Heart right ventricle (tissue), 16 donors: ENCODE measurements around the gene TTC21A. TPM values are rescaled to one million over a fixed set of nuclear protein-coding genes. Genes with fewer than 3 reads are reported as not detected.
A peak's percentile ranks its signal among the peaks of the same experiment; 100 is the strongest.
"Not testable (repeated sequence)": the region's sequence is repeated elsewhere in the genome, so short reads cannot be mapped to it uniquely, and the experiment has no call there.

ENCODE experiments used
- ATAC-seq, 8 donors: fragments of 200-7000 bp; cut with Tn5 transposase; one replicate each; pipeline ENCODE4 v1.9.1; 2020; ENCODE audit warnings: mild to moderate bottlenecking in 8 of 8, moderate library complexity in 8 of 8, moderate number of reproducible peaks in 1 of 8
- DNase-seq, 2 donors: peaks; one replicate each; pipeline ENCODE4 v3.0.0-alpha.2; 2020
- H3K27ac ChIP-seq, 10 donors: fragments of 200-600 bp; sonication (generic) in 2 of 10; one replicate each; pipeline versions ENCODE4 v1.5.0 to v1.8.0; 2020 to 2022; ENCODE audit warnings: mild to moderate bottlenecking in 3 of 10
- H3K27me3 ChIP-seq, 7 donors: fragments of 200-600 bp; one replicate each; pipeline ENCODE4 v1.8.0; 2021 to 2022; ENCODE audit warnings: mild to moderate bottlenecking in 2 of 7
- H3K36me3 ChIP-seq, 9 donors: fragments of 200-600 bp; sonication (generic) in 1 of 9; one replicate each; pipeline versions ENCODE4 v1.5.0 to v1.8.0; 2020 to 2022; ENCODE audit warnings: mild to moderate bottlenecking in 2 of 9
- H3K4me1 ChIP-seq, 9 donors: fragments of 200-600 bp; sonication (generic) in 1 of 9; one replicate each; pipeline versions ENCODE4 v1.5.0 to v1.8.0; 2020 to 2022; ENCODE audit warnings: mild to moderate bottlenecking in 4 of 9
- H3K4me3 ChIP-seq, 10 donors: fragments of 200-600 bp; sonication (generic) in 2 of 10; one replicate each; pipeline versions ENCODE4 v1.5.0 to v1.8.0; 2020 to 2022; ENCODE audit warnings: mild to moderate bottlenecking in 7 of 10, moderate library complexity in 2 of 10
- H3K9me3 ChIP-seq, 11 donors: fragments of 200-600 bp in 10 of 11; sonication (generic) in 2 of 11; one replicate each; pipeline versions ENCODE4 v1.5.0 to v1.8.0; 2013 to 2022; ENCODE audit warnings: mild to moderate bottlenecking in 2 of 11, control low read depth in 1 of 11, moderate library complexity in 1 of 11
- CTCF ChIP-seq, 9 donors: fragments of 200-600 bp; sonication (generic) in 2 of 9; IDR thresholded peaks; one replicate each; pipeline versions ENCODE4 v1.5.0 to v1.8.0; 2021 to 2022; ENCODE audit warnings: antibody characterized with exemption in 9 of 9, mild to moderate bottlenecking in 5 of 9, moderate library complexity in 1 of 9
- WGBS, 2 donors: extraction: QIAGEN DNeasy Blood & Tissue Kit; methylation state at CpG; one replicate each; pipeline ENCODE4 v1.1.7; 2013; ENCODE audit warnings: inconsistent platforms in 1 of 2; 5-methylcytosine and 5-hydroxymethylcytosine counted together
- intact Hi-C, 10 donors: fragments of 100-400 bp; cut with DNase I; formaldehyde crosslinking; loops; one replicate each; pipeline versions ENCODE4 v1.11.1 to v1.14.2; 2022
- polyA plus RNA-seq, 2 donors: library from polyadenylated mRNA; stranded (reverse); fragments of 200-250 nt; gene quantifications; one replicate each; pipeline ENCODE4 v1.2.3, GENCODE V29; 2013
- total RNA-seq, 10 donors: library from RNA; stranded (reverse); fragmentation: NEBNext Ultra II Directional in 3 of 10; extraction: Animal tissue kit (Norgen Biotek cat#: 25700) in 3 of 10; gene quantifications; one replicate each; pipeline versions ENCODE4 v1.2.1 to v1.2.4, GENCODE V29; 2021 to 2023
- donor health status: Arrhythmogenic right ventricular cardiomyopathy.
- donor health status: ischemic (EF 13 %, LVEDD 7.1; RV severe dilation, severe dysfunction).
- donor health status: healthy with polysubstance abuse.
- donor health status: DM: no; HTN: yes; CAD: no.
- donor health status: DM: no; HTN: no; CAD: no.
- donor health status: ischemic (EF 25% LVEDD 6.9; RV normal size, moderate dysfunction).
- donor health status: ischemic (EF 25% LVEDD 5.7; RV mildly dilated, moderate dysfunction).
- donor health status: healthy.
- donor health status: DM: yes; HTN: yes; CAD: no.
- donor health status: Ischemic cardiomyopathy.
- donor health status: ischemic (EF 35%, LVEDD 5.7; RV mildly dilated, moderate dysfunction).
- donor health status: nonischemic (EF 11% LVEDD 7.7; RV severe dilation, severe dysfunction).
- donor health status: DM: yes; HTN: yes; CAD: no.
- donor health status: PGD.
- donor health status: ischemic (EF 29% LVEDD 5.4; RV normal size, mild dysfunction).
- donor health status: nonischemic (EF 23%, LVEDD 6.1; RV moderate dilation, normal function).

The TTC21A gene
- total and polyA plus RNA-seq, 12 donors = 0.80 to 7.5 (median 1.5) TPM

GRCh38 chr3:39166932-39167532 lies 59.6 kb downstream of the TTC21A start:
- peak in 3 of 8 donors; percentile 32 to 50 (median 39) for ATAC-seq
- Histone ChIP-seq H3K27ac (peak overlapping the region in 2 of 10 donors; percentile 59 to 72), H3K9me3 (peaks cover 0 to 4% (median 0%) of the 10 kb centered on the region in 11 donors)

GRCh38 chr3:39168156-39168780 lies 60.8 kb downstream of the TTC21A start:
- H3K27ac ChIP-seq = peak overlapping the region in 1 of 10 donors; percentile 72
- no peak for DNase-seq
- intact Hi-C loops = no loop called here
- WGBS, 2 donors = 85 to 88% methylated on average over 5 of the region's 5 CpGs
- peak in 1 of 8 donors; percentile 42 for ATAC-seq
- H3K4me1 ChIP-seq = peaks cover 0 to 47% (median 9%) of the 10 kb centered on the region in 9 donors
- H3K27me3 ChIP-seq = no peaks in the 10 kb centered on the region
- peaks cover 0 to 2% (median 0%) of the 10 kb centered on the region in 11 donors for H3K9me3 ChIP-seq
- no peak for TF ChIP-seq CTCF (IDR thresholded peaks at IDR 0.05)
- no peaks in the 10 kb centered on the region for H3K36me3 ChIP-seq
- H3K4me3 ChIP-seq = no peak overlapping the region

More at GRCh38 chr3:39166932-39167532, 59.6 kb downstream of the TTC21A start:
- Histone ChIP-seq H3K27me3 (no peaks in the 10 kb centered on the region), H3K4me1 (peaks cover 0 to 47% (median 9%) of the 10 kb centered on the region in 9 donors), H3K36me3 (no peaks in the 10 kb centered on the region), H3K4me3 (no peak overlapping the region)
- 47 to 52% methylated on average over 1 of the region's 1 CpG for WGBS, 2 donors
- no peak for TF ChIP-seq CTCF (IDR thresholded peaks at IDR 0.05)
- intact Hi-C loops = no loop called here
- peak in 1 of 2 donors; percentile 28 for DNase-seq

- no peak for TF ChIP-seq CTCF (IDR thresholded peaks at IDR 0.05)
- 32 to 47% methylated on average over 1 of the region's 1 CpG for WGBS, 2 donors
- no peaks in the 10 kb centered on the region for H3K36me3 ChIP-seq
- no peaks in the 10 kb centered on the region for H3K9me3 ChIP-seq
- ATAC-seq (no peak), DNase-seq (no peak)
- no peak overlapping the region for H3K27ac ChIP-seq
- intact Hi-C loops = no loop called here
- peaks cover 0 to 47% (median 9%) of the 10 kb centered on the region in 9 donors for H3K4me1 ChIP-seq
- H3K4me3 ChIP-seq = no peak overlapping the region
- H3K27me3 ChIP-seq = no peaks in the 10 kb centered on the region
Observed at GRCh38 chr3:39169712-39170111, 62.2 kb downstream of the TTC21A start.

- intact Hi-C loops = no loop called here
- Histone ChIP-seq H3K27ac (no peak overlapping the region), H3K9me3 (no peaks in the 10 kb centered on the region), H3K36me3 (no peaks in the 10 kb centered on the region), H3K4me3 (no peak overlapping the region), H3K4me1 (peaks cover 0 to 43% (median 9%) of the 10 kb centered on the region in 9 donors), H3K27me3 (no peaks in the 10 kb centered on the region)
- no peak for DNase-seq
- WGBS, 2 donors = 90 to 91% methylated on average over 4 of the region's 4 CpGs
- no peak for ATAC-seq
- no peak for TF ChIP-seq CTCF (IDR thresholded peaks at IDR 0.05)
Observed at GRCh38 chr3:39170461-39170860, 63.0 kb downstream of the TTC21A start.

- 90 to 94% methylated on average over 5 to 6 of the region's 6 CpGs for WGBS, 2 donors
- DNase-seq, H3K27me3 ChIP-seq, H3K27ac ChIP-seq, ATAC-seq, intact Hi-C loops, H3K9me3 ChIP-seq, H3K36me3 ChIP-seq, H3K4me3 ChIP-seq: not testable (repeated sequence)
- peaks cover 0 to 39% (median 6%) of the 10 kb centered on the region in 9 donors for H3K4me1 ChIP-seq
Observed at GRCh38 chr3:39170877-39171276, 63.4 kb downstream of the TTC21A start.
